ENCODE results near the gene TIGAR.

Gene TIGAR

DNA sequence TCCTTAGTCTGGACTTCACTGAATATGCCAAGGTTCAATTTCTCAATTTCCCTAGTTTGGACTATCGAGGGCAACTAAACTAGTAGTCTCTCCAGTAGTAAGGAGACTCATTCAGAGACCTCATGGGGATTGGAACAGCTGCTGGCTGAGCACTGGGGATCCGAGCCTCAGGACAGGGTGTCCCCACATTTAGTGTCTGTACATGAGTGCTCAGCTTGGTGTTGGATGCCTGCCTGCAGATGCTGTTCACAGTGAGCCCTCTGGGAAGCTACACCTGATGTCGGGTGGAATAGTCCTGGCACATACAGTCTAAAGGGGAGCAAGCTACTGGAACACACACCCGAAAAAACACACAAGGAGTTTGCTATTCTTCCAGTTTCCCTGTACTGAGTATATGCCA is 59.3 kb downstream of the TIGAR start:
- DNase-seq (ENCODE audit: low spot score) = no peak

GRCh38 chr12:4383304-4383865 is 62.4 kb downstream of the TIGAR start:
- DNase-seq (ENCODE audit: low spot score) = peak; percentile 4

DNA sequence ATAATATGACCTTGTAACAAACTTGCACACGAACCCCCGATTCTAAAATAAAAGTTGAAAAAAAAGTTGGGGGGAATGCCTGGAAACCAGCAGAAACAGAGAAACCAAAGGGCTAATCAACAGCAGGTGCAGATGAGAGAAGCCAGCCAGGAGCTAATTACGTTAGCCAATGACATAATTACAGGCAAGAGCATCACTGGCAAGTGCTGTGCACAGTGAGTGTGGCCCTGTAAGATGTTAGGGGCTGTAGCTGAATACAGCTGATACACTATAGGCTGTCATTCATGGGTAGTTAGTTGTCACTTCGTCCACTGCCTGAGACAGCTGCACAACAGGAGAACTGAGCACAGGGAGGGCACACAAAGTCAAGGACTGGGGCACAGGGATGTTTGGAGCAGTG is 65.8 kb downstream of the TIGAR start:
- DNase-seq (ENCODE audit: low spot score) = no peak

DNA sequence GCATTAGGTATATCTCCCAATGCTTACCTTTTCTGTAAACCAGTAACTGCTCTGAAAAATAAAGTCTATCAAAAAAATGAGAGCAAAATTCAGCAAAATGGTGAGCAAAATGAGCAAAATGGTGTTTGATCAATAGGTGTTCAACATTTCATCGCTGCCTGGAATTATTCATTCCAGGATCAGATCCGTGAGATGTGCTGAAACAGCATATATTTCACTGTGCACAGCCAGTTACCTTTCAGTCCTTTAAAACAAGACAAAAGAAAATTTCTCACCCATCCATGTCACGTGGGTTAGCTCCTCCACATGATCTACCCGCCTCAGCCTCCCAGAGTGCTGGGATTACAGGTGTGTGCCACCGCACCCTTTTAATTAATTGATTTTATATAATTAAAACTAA is 66.6 kb downstream of the TIGAR start:
- no peak for DNase-seq (ENCODE audit: low spot score)

GRCh38 chr12:4388032-4388431 is 67.0 kb downstream of the TIGAR start:
- no peak for DNase-seq (ENCODE audit: low spot score)

DNA sequence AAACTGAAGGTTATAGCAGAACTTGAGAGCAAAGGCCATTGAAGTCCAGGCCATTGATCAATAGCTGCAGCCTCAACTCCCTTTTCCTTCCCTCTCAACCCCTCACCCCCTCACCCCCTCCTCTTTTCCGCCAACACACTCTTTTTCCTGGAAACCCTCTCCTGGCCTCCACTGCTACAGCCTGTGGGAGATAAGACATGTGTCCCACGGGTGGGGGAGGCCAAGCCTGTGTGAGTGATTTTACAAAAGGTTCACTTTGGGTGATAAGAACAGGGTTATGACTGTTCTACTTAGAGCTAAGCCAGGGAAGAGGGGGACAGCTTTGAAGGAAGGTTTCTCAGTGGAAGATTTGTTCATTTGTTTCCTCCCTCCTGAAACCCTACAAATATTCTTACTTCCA is 67.6 kb downstream of the TIGAR start:
- DNase-seq (ENCODE audit: low spot score) = no peak

DNA sequence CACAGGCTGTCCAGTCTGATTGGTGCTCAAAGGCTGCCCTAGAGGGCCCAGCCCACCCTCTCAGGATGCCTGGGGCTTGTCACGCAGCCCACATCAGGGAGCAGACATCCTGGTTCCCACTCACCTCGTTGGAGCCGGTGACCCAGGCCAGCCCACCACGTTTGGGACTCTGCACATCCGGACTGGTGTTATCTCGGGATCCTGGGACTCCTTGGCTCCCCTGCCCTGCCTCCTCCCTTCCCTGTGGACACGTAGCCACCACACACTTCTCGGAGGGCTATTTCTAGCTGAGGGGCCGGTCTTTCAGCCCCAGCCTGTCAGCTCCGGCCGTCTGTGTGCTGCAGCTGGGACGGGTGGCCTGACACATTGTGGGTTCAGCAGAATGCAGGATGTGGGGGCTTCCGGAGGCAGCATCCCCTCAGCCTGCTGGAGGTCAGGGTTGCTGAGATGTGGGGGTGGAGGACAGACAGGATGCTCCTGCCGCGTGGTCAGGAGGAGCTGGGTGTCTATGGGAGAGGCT is 71.3 kb downstream of the TIGAR start:
- no peak for DNase-seq (ENCODE audit: low spot score)

- no peak for DNase-seq (ENCODE audit: low spot score)
Measured at GRCh38 chr12:4393211-4393610, 72.2 kb downstream of the TIGAR start.

DNA sequence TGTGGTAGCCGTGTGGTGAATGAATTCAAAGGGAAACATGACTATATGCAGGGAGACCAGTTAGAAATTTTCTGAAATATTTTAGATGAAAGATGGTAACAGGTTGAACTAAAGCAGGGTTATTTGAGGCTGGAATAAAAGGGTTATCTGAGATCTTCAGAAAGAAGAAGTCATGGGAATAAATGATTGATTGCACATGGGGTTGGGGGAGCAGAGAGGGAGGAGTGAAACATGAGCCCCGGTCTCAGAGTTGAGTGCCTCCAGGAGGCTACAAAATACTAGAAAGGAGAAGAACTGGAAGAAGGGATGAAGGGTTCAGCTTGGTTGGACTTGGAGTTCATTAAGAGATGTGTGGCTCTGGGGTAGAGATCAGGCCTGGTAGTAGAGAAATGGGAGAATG is 74.8 kb downstream of the TIGAR start:
- DNase-seq (ENCODE audit: low spot score) = no peak

DNA sequence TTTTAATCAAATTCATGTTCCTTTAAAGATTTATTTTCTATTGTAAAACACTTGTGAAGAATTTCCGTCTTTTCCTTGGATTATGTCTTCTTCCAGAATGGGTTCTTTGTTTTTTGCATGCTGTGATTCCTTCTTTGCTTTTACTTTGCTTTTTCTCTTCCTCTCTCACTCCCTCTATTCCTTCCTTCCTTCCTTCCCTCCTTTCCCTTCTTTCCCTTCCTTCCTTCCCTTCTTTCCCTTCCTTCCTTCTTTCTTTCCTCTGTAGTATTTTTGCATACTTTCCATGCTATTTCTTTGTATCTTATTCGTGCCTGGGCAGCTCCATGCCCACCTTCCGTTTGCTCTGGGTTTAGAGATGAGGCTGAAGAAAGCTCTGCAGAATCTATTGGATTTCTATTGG is 80.1 kb downstream of the TIGAR start:
- DNase-seq (ENCODE audit: low spot score) = no peak

- no peak for DNase-seq (ENCODE audit: low spot score)
Measured at GRCh38 chr12:4402996-4403395, 82.0 kb downstream of the TIGAR start.
